Spleen (tissue), 7 donors: ENCODE data around the gene KLLN.
"Not testable (repeated sequence)": the region's sequence is repeated elsewhere in the genome, so short reads cannot be mapped to it uniquely, and the experiment has no call there.

ENCODE experiments used
- POLR2A ChIP-seq, 3 donors: fragments of 450-650 bp; IDR thresholded peaks; one replicate each; pipeline ENCODE4 v1.5.1; 2017; ENCODE audit warnings: antibody characterized with exemption in 3 of 3, mild to moderate bottlenecking in 1 of 3
- TF ChIP-seq, protein P1 (sequence below), 11 experiments: fragments of 200-600 bp in 7 of 11; fragments of 450-650 bp in 4 of 11; sonication (generic) in 4 of 11; IDR thresholded peaks in 8 of 11; conservative IDR thresholded peaks in 3 of 11; 1 replicate in 7 of 11; 2 replicates in 4 of 11; pipeline versions ENCODE4 v1.4.0 to v1.8.0; 2016 to 2021; ENCODE audit warnings: antibody characterized with exemption in 11 of 11, inconsistent platforms in 4 of 11, mild to moderate bottlenecking in 1 of 11
- donor health status: DM: no; HTN: no; CAD: no; lungs with moderate emphysema.
- donor health status: DM: no; HTN: no; CAD: no.
- donor health status: DM: no; HTN: no; CAD: no.

DNA sequence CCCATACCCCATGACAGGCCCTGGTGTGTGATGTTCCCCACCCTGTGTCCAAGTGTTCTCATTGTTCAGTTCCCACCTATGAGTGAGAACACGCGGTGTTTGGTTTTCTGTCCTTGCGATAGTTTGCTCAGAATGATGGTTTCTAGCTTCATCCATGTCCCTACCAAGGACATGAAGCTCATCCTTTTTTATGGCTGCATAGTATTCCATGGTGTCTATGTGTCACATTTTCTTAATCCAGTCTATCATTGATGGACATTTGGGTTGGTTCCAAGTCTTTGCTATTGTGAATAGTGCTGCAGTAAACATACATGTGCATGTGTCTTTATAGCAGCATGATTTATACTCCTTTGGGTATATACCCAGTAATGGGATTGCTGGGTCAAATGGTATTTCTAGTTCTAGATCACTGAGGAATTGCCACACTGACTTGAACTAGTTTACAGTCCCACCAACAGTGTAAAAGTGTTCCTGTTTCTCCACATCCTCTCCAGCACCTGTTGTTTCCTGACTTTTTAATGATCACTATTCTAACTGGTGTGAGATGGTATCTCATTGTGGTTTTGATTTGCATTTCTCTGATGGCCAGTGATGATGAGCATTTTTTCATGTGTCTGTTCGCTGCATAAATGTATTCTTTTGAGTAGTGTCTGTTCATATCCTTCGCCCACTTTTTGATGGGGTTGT lies 18.2 kb upstream of the KLLN start:
- TF ChIP-seq, protein P1, sequence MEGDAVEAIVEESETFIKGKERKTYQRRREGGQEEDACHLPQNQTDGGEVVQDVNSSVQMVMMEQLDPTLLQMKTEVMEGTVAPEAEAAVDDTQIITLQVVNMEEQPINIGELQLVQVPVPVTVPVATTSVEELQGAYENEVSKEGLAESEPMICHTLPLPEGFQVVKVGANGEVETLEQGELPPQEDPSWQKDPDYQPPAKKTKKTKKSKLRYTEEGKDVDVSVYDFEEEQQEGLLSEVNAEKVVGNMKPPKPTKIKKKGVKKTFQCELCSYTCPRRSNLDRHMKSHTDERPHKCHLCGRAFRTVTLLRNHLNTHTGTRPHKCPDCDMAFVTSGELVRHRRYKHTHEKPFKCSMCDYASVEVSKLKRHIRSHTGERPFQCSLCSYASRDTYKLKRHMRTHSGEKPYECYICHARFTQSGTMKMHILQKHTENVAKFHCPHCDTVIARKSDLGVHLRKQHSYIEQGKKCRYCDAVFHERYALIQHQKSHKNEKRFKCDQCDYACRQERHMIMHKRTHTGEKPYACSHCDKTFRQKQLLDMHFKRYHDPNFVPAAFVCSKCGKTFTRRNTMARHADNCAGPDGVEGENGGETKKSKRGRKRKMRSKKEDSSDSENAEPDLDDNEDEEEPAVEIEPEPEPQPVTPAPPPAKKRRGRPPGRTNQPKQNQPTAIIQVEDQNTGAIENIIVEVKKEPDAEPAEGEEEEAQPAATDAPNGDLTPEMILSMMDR (IDR thresholded peaks at IDR 0.05 in 8 of 11, conservative IDR thresholded peaks at IDR 0.05 in 3 of 11), result not testable (repeated sequence)
- not testable (repeated sequence) for TF ChIP-seq POLR2A (IDR thresholded peaks at IDR 0.05)
